Breast epithelium (tissue), 4 donors: ENCODE results near the gene TMEM117. TPM values are rescaled to one million over a fixed set of nuclear protein-coding genes. Genes with fewer than 3 reads are reported as not detected.
"Not testable (repeated sequence)": the region's sequence is repeated elsewhere in the genome, so short reads cannot be mapped to it uniquely, and the experiment has no call there.

Experiments used
- DNase-seq, 2 donors: peaks; one replicate each; pipeline ENCODE4 v3.0.0-alpha.2; 2019; ENCODE audit warnings: low spot score in 2 of 2
- H3K27ac ChIP-seq, 2 donors: fragments of 200-600 bp; sonication (generic) in 1 of 2; one replicate each; pipeline ENCODE4 v1.5.1; 2016 to 2019; ENCODE audit warnings: mild to moderate bottlenecking in 1 of 2
- H3K27me3 ChIP-seq, 2 donors: fragments of 200-600 bp; sonication (generic) in 1 of 2; one replicate each; pipeline versions ENCODE4 v1.5.1 to v1.6.0; 2017 to 2019; ENCODE audit warnings: control low read depth in 1 of 2, mild to moderate bottlenecking in 1 of 2
- H3K36me3 ChIP-seq: fragments of 200-600 bp; one replicate; pipeline ENCODE4 v1.5.1; 2019
- H3K4me1 ChIP-seq, 2 donors: fragments of 200-600 bp; sonication (generic); one replicate each; pipeline ENCODE4 v1.5.1; 2016 to 2019; ENCODE audit warnings: control low read depth in 1 of 2
- H3K4me3 ChIP-seq, 3 donors: fragments of 200-600 bp; sonication (generic); 1 replicate in 2 of 3; 2 replicates in 1 of 3; pipeline ENCODE4 v1.5.1; 2016 to 2019; ENCODE audit warnings: mild to moderate bottlenecking in 3 of 3, moderate library complexity in 2 of 3
- H3K9me3 ChIP-seq, 2 donors: fragments of 200-600 bp; sonication (generic) in 1 of 2; one replicate each; pipeline ENCODE4 v1.5.1; 2016 to 2019; ENCODE audit warnings: control low read depth in 1 of 2
- POLR2A ChIP-seq: fragments of 450-650 bp; IDR thresholded peaks from one replicate; pipeline ENCODE4 v1.6.1; 2016; ENCODE audit warnings: antibody characterized with exemption, mild to moderate bottlenecking, moderate library complexity
- POLR2AphosphoS5 ChIP-seq, 3 donors: sonication (generic); formaldehyde crosslinking; IDR thresholded peaks; one replicate each; pipeline ENCODE4 v1.6.1; 2017; ENCODE audit warnings: antibody characterized with exemption in 3 of 3
- intact Hi-C: fragments of 100-400 bp; cut with DNase I; formaldehyde crosslinking; loops from one replicate; pipeline ENCODE4 v1.15.1; 2023; ENCODE audit warnings: low total_unique reads
- total RNA-seq, 3 donors: library from RNA; depleted of rRNA; stranded (reverse); fragments of >200 nt; gene quantifications; one replicate each; pipeline ENCODE4 v1.1.0, GENCODE V29; 2016
- TF ChIP-seq, protein P1 (sequence below), 3 donors: fragments of 450-650 bp; IDR thresholded peaks; one replicate each; pipeline ENCODE4 v1.5.1; 2016 to 2017; ENCODE audit warnings: antibody characterized with exemption in 3 of 3, mild to moderate bottlenecking in 3 of 3, moderate library complexity in 3 of 3

Gene TMEM117
- total RNA-seq, 3 donors from 2014 or later, result 6.1 to 17.1 (median 7.2) TPM

DNA sequence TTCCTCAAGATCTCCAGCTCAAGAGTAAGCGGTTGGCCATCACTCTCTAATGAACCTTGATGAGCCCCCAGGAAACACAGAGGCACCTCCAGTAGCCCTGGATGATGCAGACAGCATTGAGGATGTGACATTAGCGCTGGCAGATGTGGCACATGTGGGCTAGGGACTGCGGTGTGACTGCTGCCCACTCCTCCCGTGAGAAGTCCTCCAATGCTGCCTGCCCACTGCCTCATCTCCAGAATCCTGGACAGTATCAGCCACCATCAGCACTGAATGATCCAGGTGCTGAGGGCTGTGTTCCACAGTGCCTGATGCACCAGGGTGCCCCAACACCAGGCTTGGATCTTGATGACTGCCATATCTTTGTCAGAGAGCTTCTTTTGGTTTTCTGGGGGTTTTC is 412.6 kb downstream of the TMEM117 start:
- H3K36me3 ChIP-seq, result no peaks in the 10 kb centered on the region
- H3K9me3 ChIP-seq, result no peaks in the 10 kb centered on the region
- H3K4me1 ChIP-seq, result no peaks in the 10 kb centered on the region
- DNase-seq, result no peak
- H3K4me3 ChIP-seq, result no peak overlapping the region
- H3K27ac ChIP-seq, result no peak overlapping the region
- TF ChIP-seq POLR2A (no peak), POLR2AphosphoS5 (IDR thresholded peaks at IDR 0.05) (no peak)
- TF ChIP-seq, protein P1, sequence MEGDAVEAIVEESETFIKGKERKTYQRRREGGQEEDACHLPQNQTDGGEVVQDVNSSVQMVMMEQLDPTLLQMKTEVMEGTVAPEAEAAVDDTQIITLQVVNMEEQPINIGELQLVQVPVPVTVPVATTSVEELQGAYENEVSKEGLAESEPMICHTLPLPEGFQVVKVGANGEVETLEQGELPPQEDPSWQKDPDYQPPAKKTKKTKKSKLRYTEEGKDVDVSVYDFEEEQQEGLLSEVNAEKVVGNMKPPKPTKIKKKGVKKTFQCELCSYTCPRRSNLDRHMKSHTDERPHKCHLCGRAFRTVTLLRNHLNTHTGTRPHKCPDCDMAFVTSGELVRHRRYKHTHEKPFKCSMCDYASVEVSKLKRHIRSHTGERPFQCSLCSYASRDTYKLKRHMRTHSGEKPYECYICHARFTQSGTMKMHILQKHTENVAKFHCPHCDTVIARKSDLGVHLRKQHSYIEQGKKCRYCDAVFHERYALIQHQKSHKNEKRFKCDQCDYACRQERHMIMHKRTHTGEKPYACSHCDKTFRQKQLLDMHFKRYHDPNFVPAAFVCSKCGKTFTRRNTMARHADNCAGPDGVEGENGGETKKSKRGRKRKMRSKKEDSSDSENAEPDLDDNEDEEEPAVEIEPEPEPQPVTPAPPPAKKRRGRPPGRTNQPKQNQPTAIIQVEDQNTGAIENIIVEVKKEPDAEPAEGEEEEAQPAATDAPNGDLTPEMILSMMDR (IDR thresholded peaks at IDR 0.05), result no peak
- intact Hi-C loops, result no loop called here
- H3K27me3 ChIP-seq, result no peaks in the 10 kb centered on the region

DNA sequence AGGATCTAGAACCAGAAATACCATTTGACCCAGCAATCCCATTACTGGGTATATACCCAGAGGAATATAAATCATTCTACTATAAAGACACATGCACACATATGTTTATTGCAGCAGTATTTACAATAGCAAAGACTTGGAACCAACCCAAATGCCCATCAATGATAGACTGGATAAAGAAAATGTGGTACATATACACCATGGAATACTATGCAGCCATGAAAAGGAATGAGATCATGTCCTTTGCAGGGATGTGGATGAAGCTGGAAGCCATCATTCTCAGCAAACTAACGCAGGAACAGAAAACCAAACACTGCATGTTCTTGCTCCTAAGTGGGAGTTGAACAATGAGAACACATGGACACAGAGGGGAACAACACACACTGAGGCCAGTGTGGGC is 414.6 kb downstream of the TMEM117 start:
- H3K36me3 ChIP-seq, H3K27ac ChIP-seq, H3K9me3 ChIP-seq, H3K27me3 ChIP-seq, H3K4me3 ChIP-seq, intact Hi-C loops, H3K4me1 ChIP-seq, DNase-seq: not testable (repeated sequence)

DNA sequence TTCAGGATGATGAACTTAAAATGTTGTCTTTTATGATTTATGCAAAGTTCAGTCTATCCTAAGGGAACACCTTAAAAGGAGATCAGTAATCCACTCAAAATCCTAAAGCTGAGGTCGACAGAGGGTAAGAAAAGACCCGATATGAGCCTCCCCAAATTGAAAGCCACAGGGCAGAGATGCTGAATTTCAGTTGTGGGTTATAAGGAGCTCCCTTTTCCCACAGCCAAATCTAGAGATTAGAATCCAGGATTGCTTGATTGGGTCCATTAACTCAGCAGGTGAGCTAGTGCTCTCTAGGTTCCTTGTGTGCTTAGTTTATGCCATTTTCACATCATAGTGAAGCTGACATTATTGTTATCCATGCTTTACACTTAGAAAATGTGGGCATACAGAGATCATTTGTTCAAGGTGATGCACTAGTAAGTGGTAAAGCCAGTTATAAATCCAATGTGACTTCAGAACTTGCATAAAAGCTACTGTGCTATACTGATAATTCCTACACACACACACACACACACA is 417.5 kb downstream of the TMEM117 start:
- Histone ChIP-seq H3K36me3 (no peaks in the 10 kb centered on the region), H3K27ac (no peak overlapping the region), H3K4me1 (no peaks in the 10 kb centered on the region), H3K9me3 (no peaks in the 10 kb centered on the region), H3K27me3 (no peaks in the 10 kb centered on the region), H3K4me3 (no peak overlapping the region)
- TF ChIP-seq POLR2A (no peak), POLR2AphosphoS5 (IDR thresholded peaks at IDR 0.05) (no peak)
- TF ChIP-seq, protein P1 (IDR thresholded peaks at IDR 0.05), result no peak
- no peak for DNase-seq
- intact Hi-C loops, result no loop called here

DNA sequence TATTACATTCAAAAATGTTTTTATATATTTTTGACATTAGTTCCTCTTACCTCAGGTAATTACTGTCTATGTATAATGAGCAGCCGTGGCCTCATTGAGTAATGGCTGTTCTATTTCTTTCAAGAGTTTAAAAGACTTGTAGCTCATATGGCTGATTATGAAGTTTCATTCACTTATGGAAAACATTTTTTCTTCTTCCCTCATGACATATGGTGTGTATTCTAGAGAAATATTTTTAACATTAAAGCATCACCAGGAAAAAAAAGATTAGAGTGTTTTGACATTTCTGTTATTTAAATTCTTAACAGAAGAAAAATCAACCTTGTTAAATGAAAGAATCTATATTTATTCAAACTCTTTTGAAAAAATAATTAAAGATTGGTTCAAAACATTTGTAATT is 422.4 kb downstream of the TMEM117 start:
- no peaks in the 10 kb centered on the region for H3K4me1 ChIP-seq
- intact Hi-C loops, result no loop called here
- TF ChIP-seq POLR2A, result no peak
- TF ChIP-seq, protein P1 (IDR thresholded peaks at IDR 0.05), result no peak
- H3K27ac ChIP-seq, result no peak overlapping the region
- no peak for DNase-seq
- H3K4me3 ChIP-seq, result no peak overlapping the region
- H3K36me3 ChIP-seq, result no peaks in the 10 kb centered on the region
- no peaks in the 10 kb centered on the region for H3K27me3 ChIP-seq
- H3K9me3 ChIP-seq, result no peaks in the 10 kb centered on the region

DNA sequence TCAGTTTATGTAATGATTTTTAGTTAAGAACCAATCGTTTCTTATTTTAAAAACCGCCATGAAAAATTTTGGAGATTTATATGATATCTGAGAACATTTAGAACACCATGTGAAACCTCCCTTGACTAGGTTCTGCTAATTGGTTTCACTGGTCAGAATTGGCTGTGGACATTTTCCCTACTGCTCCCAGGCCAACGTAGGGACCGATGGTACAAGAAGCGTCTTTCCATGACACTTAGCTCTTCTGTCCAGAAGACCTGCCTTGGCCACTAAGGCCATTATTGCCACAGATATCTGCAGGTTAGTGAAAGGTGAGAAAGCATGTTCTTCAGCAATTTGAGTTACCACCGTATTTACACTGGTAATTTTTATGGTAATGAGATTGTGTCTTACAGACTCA is 424.0 kb downstream of the TMEM117 start:
- no peaks in the 10 kb centered on the region for H3K36me3 ChIP-seq
- H3K27me3 ChIP-seq, result no peaks in the 10 kb centered on the region
- no peak overlapping the region for H3K4me3 ChIP-seq
- H3K4me1 ChIP-seq, result no peaks in the 10 kb centered on the region
- no peak for DNase-seq
- TF ChIP-seq, protein P1 (IDR thresholded peaks at IDR 0.05), result no peak
- TF ChIP-seq POLR2A, result no peak
- TF ChIP-seq POLR2AphosphoS5 (IDR thresholded peaks at IDR 0.05), result no peak
- intact Hi-C loops, result no loop called here
- no peaks in the 10 kb centered on the region for H3K9me3 ChIP-seq
- H3K27ac ChIP-seq, result no peak overlapping the region

DNA sequence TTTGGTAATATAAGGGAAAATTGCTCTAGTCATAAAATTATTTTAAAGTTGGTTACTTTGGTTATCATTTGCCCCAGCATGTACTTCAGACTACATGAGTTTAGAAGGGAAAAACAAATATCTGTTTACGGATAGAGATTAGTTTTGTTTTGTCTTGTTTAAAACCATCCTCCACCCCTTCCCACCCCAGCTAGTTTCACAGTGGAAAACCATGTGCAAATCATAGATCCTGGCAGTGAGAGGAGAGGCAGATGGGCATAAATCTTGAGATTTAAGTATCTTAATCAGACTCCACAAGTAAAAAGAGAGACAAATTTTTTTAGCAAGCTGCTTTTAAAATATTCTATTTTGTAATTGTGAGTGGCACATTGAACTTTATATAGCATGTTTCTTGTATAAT is 424.7 kb downstream of the TMEM117 start:
- no peaks in the 10 kb centered on the region for H3K9me3 ChIP-seq
- no peak for TF ChIP-seq POLR2AphosphoS5 (IDR thresholded peaks at IDR 0.05)
- TF ChIP-seq, protein P1 (IDR thresholded peaks at IDR 0.05), result no peak
- no peak for TF ChIP-seq POLR2A
- no peaks in the 10 kb centered on the region for H3K27me3 ChIP-seq
- intact Hi-C loops, result no loop called here
- no peak for DNase-seq
- no peaks in the 10 kb centered on the region for H3K36me3 ChIP-seq
- no peak overlapping the region for H3K4me3 ChIP-seq
- no peak overlapping the region for H3K27ac ChIP-seq
- H3K4me1 ChIP-seq, result no peaks in the 10 kb centered on the region
